Activated T-cell treated with anti-CD3 and anti-CD28 coated beads, Interleukin-2, amount 50 U/mL, for 1 hour (primary cell): ENCODE results near the gene CPA4.

Source experiments
- DNase-seq: peaks from one replicate; pipeline ENCODE4 v3.0.0-alpha.2; 2020

Gene CPA4

DNA sequence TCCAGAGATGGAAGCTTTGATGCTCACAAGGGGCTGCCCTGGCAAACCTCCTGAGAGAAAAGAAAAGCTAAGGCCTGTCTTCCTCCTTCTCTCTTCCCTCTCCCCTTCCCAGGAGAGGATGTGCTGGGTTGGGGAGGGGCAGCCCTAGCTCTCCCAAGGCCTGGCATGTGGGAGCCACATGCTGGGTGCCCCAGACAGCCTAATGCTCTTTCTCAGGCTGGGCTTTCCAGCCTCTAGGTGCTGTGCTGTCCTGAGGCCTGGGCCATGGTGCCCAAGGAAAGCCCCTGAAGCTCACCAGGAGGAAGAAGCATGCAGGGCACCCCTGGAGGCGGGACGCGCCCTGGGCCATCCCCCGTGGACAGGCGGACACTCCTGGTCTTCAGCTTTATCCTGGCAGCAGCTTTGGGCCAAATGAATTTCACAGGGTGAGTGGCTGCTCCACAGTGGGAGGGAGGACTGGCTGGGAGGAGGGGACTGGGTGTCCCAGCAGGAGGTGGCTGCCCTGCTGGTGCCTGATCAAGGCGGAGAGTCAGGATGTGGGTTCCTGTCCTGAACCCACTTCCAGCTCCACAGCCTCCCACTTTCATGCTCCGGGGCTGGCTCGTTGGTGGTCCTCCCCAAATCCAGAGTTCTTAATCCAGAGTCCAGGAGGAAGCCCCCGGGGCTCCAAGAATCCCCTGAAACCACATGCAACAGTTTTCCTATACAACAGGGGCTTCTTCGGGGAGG is 53.4 kb downstream of the CPA4 start:
- DNase-seq = no peak

- DNase-seq = no peak
These were observed 54.0 kb downstream of the CPA4 start for GRCh38 chr7:130346941-130347340.

- DNase-seq = no peak
These were observed 57.2 kb downstream of the CPA4 start for GRCh38 chr7:130349911-130350782.

GRCh38 chr7:130350945-130351790 is 58.2 kb downstream of the CPA4 start:
- no peak for DNase-seq

GRCh38 chr7:130351791-130352090 is 58.8 kb downstream of the CPA4 start:
- no peak for DNase-seq

DNA sequence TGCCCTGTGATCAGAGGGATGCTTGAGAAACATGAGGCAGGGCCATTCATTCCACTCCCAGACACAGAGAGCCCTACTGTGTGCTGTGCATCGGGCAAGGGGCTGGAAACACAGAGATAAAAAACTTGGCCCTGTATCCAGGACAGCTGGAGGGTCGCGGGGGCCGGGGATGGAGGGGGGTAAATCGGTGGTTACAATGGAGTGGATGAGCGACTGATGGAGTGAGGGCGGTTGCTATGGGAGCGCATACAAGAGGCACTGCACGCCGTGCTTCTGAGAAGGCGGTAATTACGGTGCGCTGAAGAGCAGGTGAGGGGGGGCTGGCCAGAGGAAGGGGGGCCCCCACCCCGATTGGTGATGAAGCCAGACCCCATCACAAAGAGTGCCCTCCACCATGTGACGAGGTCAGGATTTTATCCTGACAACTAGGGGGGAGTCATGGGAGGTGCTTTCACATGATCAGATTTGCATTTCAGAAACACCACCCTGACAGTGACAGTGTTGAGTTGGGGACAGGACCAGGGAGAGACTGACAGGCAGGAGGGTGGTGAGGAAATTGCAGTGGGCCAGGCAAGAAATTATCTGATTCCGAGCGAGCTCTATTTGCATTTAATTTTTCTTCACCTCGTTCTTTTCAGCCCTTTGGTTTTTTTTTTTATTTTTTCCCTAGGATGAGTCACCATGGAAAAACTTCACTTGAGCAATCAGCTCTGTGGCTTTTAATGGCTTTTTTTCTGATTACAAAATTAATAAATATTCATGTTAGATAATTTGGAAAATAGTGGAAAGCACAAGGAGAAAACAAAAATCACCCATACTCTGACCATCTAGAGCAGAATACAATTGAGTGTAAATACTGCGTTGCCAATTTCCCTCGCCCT is 59.5 kb downstream of the CPA4 start:
- DNase-seq = no peak

DNA sequence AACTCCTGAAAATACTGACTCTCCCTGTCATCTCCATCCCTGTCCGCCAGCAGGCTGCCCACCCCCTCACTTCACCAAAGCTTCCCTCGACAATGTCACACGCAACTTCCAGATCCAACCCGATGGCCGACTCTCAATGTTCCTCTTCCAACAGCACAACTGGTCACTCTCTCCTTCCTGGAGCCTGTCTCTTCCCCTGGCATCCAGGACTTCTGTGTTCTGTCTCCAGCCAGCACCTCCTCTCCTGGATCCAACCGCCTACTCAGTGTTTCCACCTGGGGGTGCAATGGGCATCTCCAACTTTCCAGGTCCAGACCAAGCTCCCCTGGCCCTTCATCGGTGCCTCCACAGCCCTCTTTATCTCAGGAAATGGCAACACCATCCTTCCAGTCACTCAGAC is 60.2 kb downstream of the CPA4 start:
- DNase-seq = no peak

DNA sequence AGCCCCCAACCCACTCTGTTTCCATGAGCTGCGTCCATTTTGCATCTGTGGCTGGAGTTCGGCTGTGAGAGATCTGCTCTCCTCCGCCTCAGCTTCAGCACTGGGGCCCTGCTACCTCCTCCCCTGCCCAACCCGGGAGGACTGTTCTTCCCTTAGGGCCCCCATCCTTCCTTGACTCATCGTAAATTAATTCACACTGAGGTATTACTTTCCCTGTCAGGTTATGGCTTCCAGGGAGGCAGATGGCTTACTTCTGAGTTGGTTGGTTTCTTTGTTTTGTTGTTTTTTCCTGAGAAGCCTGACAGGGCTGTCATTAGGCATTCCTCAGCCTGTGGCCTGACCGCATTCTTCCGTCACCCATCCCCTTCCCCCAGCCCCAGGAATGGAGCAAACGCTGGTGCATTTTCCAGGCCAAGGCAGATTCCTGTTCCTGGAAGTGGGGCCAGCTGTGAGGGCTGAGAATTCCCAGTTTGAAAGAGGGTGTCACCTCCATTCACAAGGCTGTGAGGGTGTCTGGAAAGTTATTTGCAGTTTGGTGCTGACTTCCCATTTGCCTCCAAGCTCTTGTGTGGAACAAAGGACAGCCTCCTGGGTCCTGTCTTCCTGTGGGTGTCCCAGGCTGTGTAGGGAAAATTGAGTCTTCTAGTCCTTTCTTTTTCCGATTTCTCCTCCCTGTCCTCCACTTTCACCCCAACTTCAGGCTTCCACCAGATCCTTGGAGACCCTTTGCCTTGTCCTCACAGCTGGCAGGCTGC is 63.3 kb downstream of the CPA4 start:
- DNase-seq = no peak

- DNase-seq = no peak
These were observed 64.1 kb downstream of the CPA4 start for GRCh38 chr7:130356876-130357611.

DNA sequence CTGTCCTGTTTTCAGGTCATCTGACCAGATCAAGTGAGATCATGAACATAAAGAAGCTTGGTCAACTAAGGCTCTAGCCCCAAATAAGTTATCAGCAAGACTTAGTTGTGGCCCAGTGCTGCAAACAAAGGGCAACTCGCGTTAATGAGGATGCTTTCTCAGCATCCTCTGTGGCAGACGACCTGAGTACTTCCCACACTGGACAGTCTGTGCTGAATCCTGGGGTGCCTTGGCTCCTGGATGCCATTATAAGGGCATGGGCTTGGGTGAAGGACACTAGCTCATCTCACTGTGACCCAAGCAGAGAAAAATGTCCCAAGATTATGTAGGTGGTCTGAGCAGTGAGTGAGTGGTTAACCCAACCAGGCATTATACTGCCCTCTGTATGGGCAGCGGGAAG is 65.5 kb downstream of the CPA4 start:
- DNase-seq = no peak

- DNase-seq = no peak
These were observed 66.4 kb downstream of the CPA4 start for GRCh38 chr7:130359276-130359857.

GRCh38 chr7:130360518-130360917 is 67.6 kb downstream of the CPA4 start:
- no peak for DNase-seq

- no peak for DNase-seq
These were observed 68.7 kb downstream of the CPA4 start for GRCh38 chr7:130361681-130362080.

DNA sequence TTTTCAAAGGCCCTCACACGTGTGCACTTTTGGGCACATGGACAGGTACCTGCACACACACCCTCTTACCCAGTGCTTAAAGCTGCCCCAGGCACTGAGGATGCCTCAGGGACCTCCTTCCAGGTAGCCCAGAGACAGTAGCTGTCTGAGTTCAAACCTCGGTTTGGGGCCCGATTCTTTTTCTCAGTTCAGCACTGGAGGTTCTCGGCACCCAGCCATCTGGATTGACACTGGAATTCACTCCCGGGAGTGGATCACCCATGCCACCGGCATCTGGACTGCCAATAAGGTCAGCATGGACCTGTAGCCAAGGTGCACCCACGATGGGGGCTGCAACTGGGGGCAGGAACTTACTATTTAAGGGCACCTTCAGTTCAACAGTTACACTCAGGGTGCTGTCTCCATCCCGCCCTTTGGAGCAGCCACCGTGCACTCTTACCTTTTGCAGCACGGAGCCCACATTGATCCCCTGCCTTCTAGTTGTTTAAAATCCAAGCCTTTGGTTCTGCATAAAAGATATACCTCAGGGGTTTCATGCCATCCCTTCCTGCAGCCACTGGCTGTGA is 69.4 kb downstream of the CPA4 start:
- DNase-seq = no peak

DNA sequence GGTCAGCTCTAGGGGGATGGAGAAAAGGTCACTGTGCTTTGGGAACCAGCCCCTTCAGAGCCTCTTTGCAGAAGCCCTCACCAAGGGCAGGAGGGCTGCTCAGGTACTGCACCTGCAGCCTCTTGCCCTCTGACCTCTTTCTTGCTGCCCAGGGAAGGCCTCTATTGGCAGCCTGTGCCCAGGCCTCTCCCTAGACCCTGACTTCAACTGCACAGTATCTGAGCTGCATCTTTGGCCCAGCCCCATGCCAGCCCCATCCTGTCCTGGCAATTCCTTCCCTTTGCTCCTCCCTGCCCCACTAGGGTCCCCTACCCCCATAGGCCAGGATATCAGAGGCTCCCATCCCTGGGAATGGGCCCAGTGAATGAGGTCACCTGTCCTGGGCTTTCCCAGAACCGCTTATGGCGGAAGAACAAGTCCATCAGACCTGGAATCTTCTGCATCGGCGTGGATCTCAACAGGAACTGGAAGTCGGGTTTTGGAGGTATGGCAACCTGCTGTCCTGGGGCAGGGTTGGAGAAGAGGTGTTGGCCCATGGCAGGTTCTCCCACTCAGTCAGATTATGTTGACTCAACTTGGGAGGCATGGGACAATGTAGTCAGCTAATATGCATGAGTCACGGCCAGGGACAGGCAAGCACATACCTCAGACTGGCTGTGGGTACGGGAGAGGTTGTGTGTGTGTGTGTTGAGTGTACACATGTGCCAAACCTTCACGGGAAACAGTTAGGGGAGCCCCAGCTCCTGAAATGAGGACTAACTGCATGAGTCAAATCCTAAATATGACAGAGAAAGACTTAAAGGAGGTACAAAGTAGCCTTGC is 70.3 kb downstream of the CPA4 start:
- no peak for DNase-seq

GRCh38 chr7:130364451-130364850 is 71.5 kb downstream of the CPA4 start:
- DNase-seq = no peak

GRCh38 chr7:130365088-130365487 is 72.1 kb downstream of the CPA4 start:
- DNase-seq = no peak

GRCh38 chr7:130365511-130366441 is 72.8 kb downstream of the CPA4 start:
- no peak for DNase-seq
